Measurements from ENCODE around the gene WRNIP1.

The WRNIP1 gene

DNA sequence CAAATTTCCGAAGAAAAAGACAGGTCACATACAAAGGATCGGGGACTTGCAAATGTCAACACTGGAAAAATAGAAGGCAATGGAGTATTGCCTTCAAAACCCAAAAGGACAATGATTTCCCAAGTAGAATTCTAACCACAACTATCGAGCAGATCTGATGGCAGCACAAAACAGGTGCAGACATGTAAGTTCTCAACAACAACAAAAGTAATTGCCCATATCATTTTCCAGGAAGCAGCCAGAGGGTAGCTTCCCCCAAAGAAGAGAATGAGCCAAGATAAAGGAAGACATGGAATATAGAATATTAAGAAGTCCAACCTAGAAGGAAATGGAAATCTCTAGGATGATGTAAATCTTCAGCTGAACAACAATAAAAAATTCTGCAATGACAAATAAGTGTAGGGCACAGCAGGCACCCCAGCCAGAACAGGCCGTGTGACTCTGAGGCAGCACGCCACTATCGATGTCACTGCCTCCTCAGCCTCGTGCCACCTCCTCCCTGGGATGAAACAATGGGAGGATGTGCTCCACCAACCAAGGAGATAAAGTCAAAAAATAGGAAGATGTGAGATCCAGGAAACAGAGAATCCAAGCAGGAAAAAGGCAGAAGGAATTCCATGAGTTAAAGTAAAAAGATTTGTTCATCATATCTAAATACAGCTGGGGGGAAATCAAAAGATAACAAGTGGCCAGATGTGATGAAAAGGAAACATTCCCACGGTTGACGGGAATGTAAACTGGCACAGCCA, 42.3 kb downstream of the WRNIP1 start:
- DNase-seq, result peak; percentile 24 to 35

GRCh38 chr6:2809015-2809414, 43.8 kb downstream of the WRNIP1 start:
- peak in 1 of 2 donors; percentile 42 for DNase-seq

GRCh38 chr6:2810092-2810671, 45.0 kb downstream of the WRNIP1 start:
- no peak for DNase-seq

DNA sequence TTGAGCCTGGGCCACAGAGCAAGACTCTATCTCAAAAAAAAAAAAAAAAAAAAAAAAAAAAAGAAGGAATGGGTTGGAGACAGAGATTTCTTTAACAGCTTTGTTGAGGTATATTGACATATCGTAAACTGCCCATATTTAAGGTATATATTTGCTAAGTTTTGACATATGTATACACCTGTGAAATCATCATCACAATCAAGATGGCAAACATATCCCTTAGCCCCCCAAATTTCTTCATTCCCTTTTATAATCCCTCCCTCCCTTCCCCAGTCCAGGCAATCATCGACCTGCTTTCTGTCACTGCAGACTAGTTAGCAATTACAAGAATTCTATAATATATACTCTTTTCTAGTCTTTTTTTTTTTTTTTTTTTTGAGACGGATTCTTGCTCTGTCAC, 47.5 kb downstream of the WRNIP1 start:
- DNase-seq, result no peak

- no peak for DNase-seq
Measured at GRCh38 chr6:2816158-2816557, 51.0 kb downstream of the WRNIP1 start.

DNA sequence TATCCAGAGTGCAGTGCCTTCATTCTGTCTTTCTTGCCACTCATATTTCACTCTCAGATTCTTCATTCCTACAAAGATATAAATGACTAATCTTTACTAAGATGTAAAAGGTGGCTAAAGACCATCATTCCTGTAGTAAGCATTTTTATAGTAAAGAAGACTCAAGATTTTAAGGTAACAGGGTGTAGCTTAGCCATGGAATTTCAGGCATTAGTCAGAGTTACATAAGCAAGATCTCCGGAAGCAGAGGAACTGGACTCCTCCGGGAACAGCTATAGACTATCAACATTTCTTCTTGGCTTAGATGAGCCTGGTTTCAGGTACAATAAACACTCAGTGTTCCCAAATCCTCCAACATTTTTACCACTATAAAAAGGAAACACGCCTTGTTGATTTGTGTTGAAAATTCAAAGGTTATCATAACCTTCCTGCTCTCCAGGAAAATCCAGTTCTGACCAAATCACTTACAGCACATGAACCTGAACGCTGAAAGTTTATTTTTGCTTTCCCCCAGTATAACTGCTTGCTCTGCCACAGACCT, 52.8 kb downstream of the WRNIP1 start:
- DNase-seq, result peak in 1 of 2 donors; percentile 38

GRCh38 chr6:2818593-2818992, 53.4 kb downstream of the WRNIP1 start:
- peak in 1 of 2 donors; percentile 34 for DNase-seq

DNA sequence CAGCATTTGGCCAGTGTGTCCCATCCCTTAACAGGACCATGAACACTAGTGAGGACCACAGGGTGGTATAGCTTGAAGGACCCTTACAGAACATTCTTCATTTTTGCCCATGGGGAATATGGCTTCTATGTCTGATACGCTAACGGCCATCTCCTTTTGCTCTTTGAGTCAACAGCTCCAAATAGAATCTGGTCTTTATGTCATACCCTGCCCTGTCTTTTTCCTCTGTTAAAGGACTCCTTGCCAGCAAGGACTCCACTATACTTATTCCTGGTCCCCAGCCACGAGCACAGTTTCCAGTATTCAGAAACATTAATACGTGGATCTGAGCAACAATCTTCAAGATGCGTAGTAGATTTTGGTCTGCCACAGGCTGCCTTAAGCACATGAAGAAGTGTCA, 53.9 kb downstream of the WRNIP1 start:
- no peak for DNase-seq

DNA sequence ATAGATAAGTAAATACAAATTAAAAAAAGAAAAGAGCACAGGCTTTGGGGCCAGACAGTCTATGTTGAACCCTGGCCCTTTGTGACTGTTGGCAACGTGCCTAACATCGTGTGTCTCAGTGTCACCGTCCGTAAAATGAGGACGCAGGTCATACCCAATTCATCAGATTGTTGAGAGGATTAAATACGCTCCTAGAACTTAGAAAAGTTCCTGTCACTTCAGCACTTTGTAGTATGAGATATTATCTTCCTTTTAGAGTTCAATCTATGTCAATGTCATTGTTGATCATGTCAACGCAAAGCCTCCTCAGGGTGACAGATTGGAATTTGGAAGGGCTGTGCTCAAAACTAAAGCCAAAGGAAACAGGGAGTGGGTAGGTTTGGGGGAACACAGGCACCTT, 54.8 kb downstream of the WRNIP1 start:
- no peak for DNase-seq

DNA sequence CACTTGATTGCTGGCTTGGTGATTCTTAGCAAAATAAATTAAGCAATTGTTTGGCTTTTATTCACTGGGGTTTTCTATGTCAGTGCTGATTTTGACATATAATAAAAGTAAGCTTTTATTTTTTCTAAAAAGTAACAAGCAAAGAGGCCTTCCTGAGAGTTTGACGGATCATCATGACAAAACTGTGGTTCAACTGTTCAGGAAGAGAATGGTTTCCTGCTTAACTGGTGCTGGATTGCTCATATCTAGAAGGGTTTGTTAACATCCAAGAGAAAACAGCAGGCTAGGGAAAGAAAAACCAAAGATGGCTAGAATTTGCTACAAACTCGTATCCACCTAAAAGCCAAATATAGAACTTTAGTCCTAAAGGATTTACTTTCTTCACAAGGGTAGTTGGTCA, 55.2 kb downstream of the WRNIP1 start:
- no peak for DNase-seq

GRCh38 chr6:2821554-2821953, 56.4 kb downstream of the WRNIP1 start:
- DNase-seq, result no peak

GRCh38 chr6:2823104-2823850, 58.1 kb downstream of the WRNIP1 start:
- DNase-seq, result no peak

- DNase-seq, result no peak
Measured at GRCh38 chr6:2826131-2826530, 60.9 kb downstream of the WRNIP1 start.

GRCh38 chr6:2827142-2827541, 61.9 kb downstream of the WRNIP1 start:
- no peak for DNase-seq

GRCh38 chr6:2828629-2829028, 63.4 kb downstream of the WRNIP1 start:
- no peak for DNase-seq

DNA sequence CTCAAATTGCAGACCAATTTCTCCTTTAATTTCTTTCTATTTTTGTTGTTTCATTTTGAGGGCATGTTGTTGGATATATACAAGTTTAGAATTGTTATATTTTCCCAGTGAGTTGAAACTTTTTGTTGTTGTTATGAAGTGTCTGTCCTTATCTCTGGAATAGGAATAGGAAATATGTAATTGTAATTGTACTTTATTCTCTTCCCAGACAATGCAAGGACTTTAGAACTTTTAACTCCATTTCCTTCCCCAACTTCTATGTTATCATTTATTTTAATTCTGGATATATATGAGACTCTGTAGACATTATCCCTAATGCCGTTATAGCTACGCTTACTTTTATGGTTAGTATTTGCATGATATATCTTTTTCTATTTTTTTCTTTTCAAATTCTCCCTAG, 64.1 kb downstream of the WRNIP1 start:
- no peak for DNase-seq

DNA sequence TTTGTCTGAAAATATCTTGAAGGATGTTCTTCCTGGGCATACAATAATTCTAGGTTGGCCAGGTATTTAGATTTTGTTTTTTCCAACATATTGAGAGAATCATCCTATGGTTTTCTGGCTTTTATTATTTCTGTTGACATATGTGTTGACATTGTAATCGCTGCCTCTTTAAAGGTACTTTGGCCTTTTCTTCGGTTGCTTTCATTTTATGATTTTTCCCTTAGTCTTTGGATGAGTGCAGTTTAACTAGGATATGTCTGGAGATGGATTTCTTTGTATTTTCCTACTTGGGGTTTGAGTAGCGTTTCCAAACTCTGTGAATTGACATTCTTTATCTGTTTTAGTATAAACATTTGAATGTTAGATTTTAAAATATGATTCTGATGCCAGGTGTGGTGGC, 65.0 kb downstream of the WRNIP1 start:
- DNase-seq, result no peak

- no peak for DNase-seq
Measured at GRCh38 chr6:2831392-2831791, 66.2 kb downstream of the WRNIP1 start.

DNA sequence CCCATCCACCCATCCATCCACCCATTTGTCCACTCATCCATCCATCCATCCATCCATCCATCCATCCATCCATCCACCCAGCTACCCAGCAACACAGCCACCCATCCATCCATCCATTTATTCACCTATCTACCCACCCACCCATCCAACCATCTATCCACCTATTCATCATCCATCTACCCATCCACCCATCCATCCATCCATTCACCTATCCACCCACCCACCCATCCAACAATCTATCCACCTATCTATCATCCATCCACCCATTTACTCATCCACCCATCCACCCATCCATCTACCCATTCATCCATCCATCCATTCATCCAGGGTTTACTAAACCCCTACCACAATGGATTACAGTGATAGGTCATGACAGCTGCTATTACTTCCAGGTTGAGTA, 69.1 kb downstream of the WRNIP1 start:
- no peak for DNase-seq
